IMR-90 (cell line): Measurements from ENCODE around the gene CCSER1. TPM values are rescaled to one million over a fixed set of nuclear protein-coding genes. Genes with fewer than 3 reads are reported as not detected.

Source experiments
- ATAC-seq: fragments of 200-7000 bp; cut with Tn5 transposase; 2 replicates; pipeline ENCODE4 v1.9.1; 2020; ENCODE audit warnings: low read depth, mild to moderate bottlenecking, moderate library complexity
- BruUV-seq: library from RNA; stranded (reverse); fragments of 400-500 nt; replicated peaks from 2 replicates; lab custom pipeline; 2021; lab: Mats Ljungman, UMichigan
- CTCF ChIA-PET: fragments of 300-600 bp; formaldehyde crosslinking; extraction: SDS; loops from one replicate; lab custom pipeline; 2021; ENCODE audit warnings: antibody characterized with exemption; lab: Yijun Ruan, JAX
- POLR2A ChIA-PET: fragments of 300-600 bp; sonication (Branson Sonifier 250); formaldehyde crosslinking; loops from one replicate; lab custom pipeline; 2022; ENCODE audit warnings: antibody characterized with exemption; ENCODE audit not compliant: unreplicated experiment; lab: Charles Lee
- DNase-seq: peaks from one replicate; pipeline ENCODE4 v3.0.0; 2013
- H2AFZ ChIP-seq: replicated peaks from 2 replicates; pipeline ENCODE3; 2013; ENCODE audit warnings: low read length, mild to moderate bottlenecking; ENCODE audit not compliant: poor library complexity
- H2AK5ac ChIP-seq: 2 replicates; pipeline ENCODE4 v1.6.1; 2013; ENCODE audit warnings: low read depth, low read length, inconsistent platforms
- H2AK9ac ChIP-seq: replicated peaks from 2 replicates; pipeline ENCODE3; 2013; ENCODE audit warnings: mild to moderate bottlenecking, low read depth, low read length, moderate library complexity; ENCODE audit not compliant: poor library complexity
- H2BK120ac ChIP-seq: 2 replicates; pipeline ENCODE4 v1.6.1; 2013; ENCODE audit warnings: low read depth, low read length, inconsistent platforms
- H2BK15ac ChIP-seq: 3 replicates; pipeline ENCODE4 v1.6.1; 2013; ENCODE audit warnings: low read depth, low read length, inconsistent platforms
- H2BK20ac ChIP-seq: 2 replicates; pipeline ENCODE4 v1.6.1; 2013; ENCODE audit warnings: low read depth, mild to moderate bottlenecking, inconsistent platforms, low read length, moderate library complexity
- H2BK5ac ChIP-seq: 2 replicates; pipeline ENCODE4 v1.6.1; 2013; ENCODE audit warnings: mild to moderate bottlenecking, low read depth, low read length, inconsistent platforms; ENCODE audit not compliant: poor library complexity, severe bottlenecking
- H3K14ac ChIP-seq: replicated peaks from 2 replicates; pipeline ENCODE4 v1.6.1; 2013; ENCODE audit warnings: low read depth, low read length, inconsistent platforms
- H3K18ac ChIP-seq: 2 replicates; pipeline ENCODE4 v1.6.1; 2013; ENCODE audit warnings: low read depth, low read length, control low read depth
- H3K23ac ChIP-seq: 2 replicates; pipeline ENCODE4 v1.6.1; 2013; ENCODE audit warnings: low read depth, low read length, inconsistent platforms
- H3K27ac ChIP-seq: 2 replicates; pipeline ENCODE4 v1.5.1; 2013; ENCODE audit warnings: mild to moderate bottlenecking, control low read depth, low read length; ENCODE audit not compliant: insufficient read depth
- H3K27me3 ChIP-seq: 2 replicates; pipeline ENCODE4 v1.6.1; 2013; ENCODE audit warnings: low read length; ENCODE audit not compliant: control insufficient read depth, insufficient read depth
- H3K36me3 ChIP-seq: 2 replicates; pipeline ENCODE4 v1.6.1; 2013; ENCODE audit warnings: low read length, mixed read lengths; ENCODE audit not compliant: control insufficient read depth, insufficient read depth
- H3K4ac ChIP-seq: 2 replicates; pipeline ENCODE4 v1.6.1; 2013; ENCODE audit warnings: low read depth, low read length, inconsistent platforms
- H3K4me1 ChIP-seq: 2 replicates; pipeline ENCODE4 v1.6.1; 2013; ENCODE audit warnings: low read length, mixed read lengths; ENCODE audit not compliant: control insufficient read depth, insufficient read depth
- H3K4me2 ChIP-seq: 2 replicates; pipeline ENCODE4 v1.6.1; 2013; ENCODE audit warnings: low read depth, mild to moderate bottlenecking, control low read depth, low read length, moderate library complexity
- H3K4me3 ChIP-seq: 2 replicates; pipeline ENCODE4 v1.5.1; 2013; ENCODE audit warnings: low read depth, mild to moderate bottlenecking, control low read depth, low read length, moderate library complexity; ENCODE audit not compliant: insufficient read depth
- H3K56ac ChIP-seq: 2 replicates; pipeline ENCODE4 v1.6.1; 2013; ENCODE audit warnings: low read length, inconsistent platforms; ENCODE audit not compliant: insufficient read depth; ENCODE audit errors: extremely low read depth
- H3K79me1 ChIP-seq, 2 experiments: 2 replicates each; pipeline ENCODE4 v1.6.1; 2013; ENCODE audit warnings: low read length in 2 of 2, inconsistent platforms in 1 of 2, low read depth in 1 of 2
- H3K9ac ChIP-seq: 2 replicates; pipeline ENCODE4 v1.6.1; 2013; ENCODE audit warnings: low read depth, low read length, control low read depth
- H3K9me1 ChIP-seq: 2 replicates; pipeline ENCODE4 v1.6.1; 2013; ENCODE audit warnings: low read length, inconsistent platforms; ENCODE audit not compliant: insufficient read depth
- H3K9me3 ChIP-seq: 2 replicates; pipeline ENCODE4 v1.6.1; 2013; ENCODE audit warnings: low read length; ENCODE audit not compliant: control insufficient read depth, insufficient read depth
- H4K20me1 ChIP-seq: 2 replicates; pipeline ENCODE4 v1.6.1; 2013; ENCODE audit warnings: low read length, inconsistent platforms; ENCODE audit not compliant: insufficient read depth
- H4K5ac ChIP-seq: 2 replicates; pipeline ENCODE4 v1.6.1; 2013; ENCODE audit warnings: mild to moderate bottlenecking, low read depth, low read length, control low read depth
- H4K8ac ChIP-seq, 2 experiments: 2 replicates each; pipeline ENCODE4 v1.6.1; 2013; ENCODE audit warnings: low read depth in 2 of 2, low read length in 2 of 2, control low read depth in 1 of 2, inconsistent platforms in 1 of 2
- H4K91ac ChIP-seq: 2 replicates; pipeline ENCODE4 v1.6.1; 2013; ENCODE audit warnings: low read depth, low read length, inconsistent platforms; ENCODE audit not compliant: insufficient read depth
- BHLHE40 ChIP-seq: fragments of 150-350 bp; IDR thresholded peaks from 2 replicates; pipeline ENCODE4 v1.6.1; 2016; ENCODE audit warnings: mild to moderate bottlenecking, low read depth, low read length
- CEBPB ChIP-seq: IDR thresholded peaks from 2 replicates; pipeline ENCODE4 v1.6.1; 2012; ENCODE audit warnings: low read depth, low read length, improper control_type of control experiment
- CHD1 ChIP-seq: IDR thresholded peaks from 2 replicates; pipeline ENCODE4 v1.6.1; 2012; ENCODE audit warnings: low read depth, low read length, improper control_type of control experiment
- FOS ChIP-seq: fragments of 150-350 bp; IDR thresholded peaks from 2 replicates; pipeline ENCODE4 v1.6.1; 2016; ENCODE audit warnings: low read depth, low read length
- MAFK ChIP-seq: IDR thresholded peaks from 2 replicates; pipeline ENCODE4 v1.6.1; 2012; ENCODE audit warnings: low read depth, low read length, improper control_type of control experiment
- MAZ ChIP-seq: IDR thresholded peaks from 2 replicates; pipeline ENCODE4 v1.6.1; 2012; ENCODE audit warnings: low read depth, mild to moderate bottlenecking, low read length, improper control_type of control experiment, moderate library complexity, borderline replicate concordance
- MXI1 ChIP-seq: IDR thresholded peaks from 2 replicates; pipeline ENCODE4 v1.6.1; 2012; ENCODE audit warnings: low read depth, mild to moderate bottlenecking, low read length, moderate library complexity, borderline replicate concordance
- NFE2L2 ChIP-seq: fragments of 150-350 bp; IDR thresholded peaks from 2 replicates; pipeline ENCODE4 v1.6.1; 2016; ENCODE audit warnings: low read depth, mild to moderate bottlenecking, low read length
- POLR2A ChIP-seq: IDR thresholded peaks from 2 replicates; pipeline ENCODE4 v1.6.1; 2012; ENCODE audit warnings: mild to moderate bottlenecking, low read depth, low read length
- RAD21 ChIP-seq: IDR thresholded peaks from 2 replicates; pipeline ENCODE4 v1.6.1; 2012; ENCODE audit warnings: low read length, improper control_type of control experiment
- RCOR1 ChIP-seq: IDR thresholded peaks from 2 replicates; pipeline ENCODE4 v1.6.1; 2012; ENCODE audit warnings: mild to moderate bottlenecking, low read length, improper control_type of control experiment; ENCODE audit not compliant: insufficient replicate concordance
- RFX5 ChIP-seq: IDR thresholded peaks from 2 replicates; pipeline ENCODE4 v1.8.0; 2012; ENCODE audit warnings: low read depth, mild to moderate bottlenecking, low read length, moderate library complexity
- SMC3 ChIP-seq: fragments of 150-350 bp; IDR thresholded peaks from 2 replicates; pipeline ENCODE4 v1.6.1; 2016; ENCODE audit warnings: low read depth, mild to moderate bottlenecking, antibody characterized with exemption, low read length, moderate library complexity
- WGBS, 2 experiments: methylation state at CpG; one replicate each; pipeline versions ENCODE4 v1.1.5 to v1.1.7; 2013; ENCODE audit warnings: missing lambda C conversion rate in 2 of 2; ENCODE audit not compliant: insufficient read length in 1 of 2; ENCODE audit errors: extremely low coverage in 2 of 2; 5-methylcytosine and 5-hydroxymethylcytosine counted together
- dilution Hi-C: fragments of 300-500 bp; cut with HindIII; formaldehyde crosslinking; loops from one replicate; pipeline ENCODE4 v1.14.3; 2018; ENCODE audit warnings: low sequenced_read_pairs; ENCODE audit not compliant: unreplicated experiment
- in situ Hi-C: fragments of 300-500 bp; cut with MboI; formaldehyde crosslinking; loops from 3 replicates; pipeline ENCODE4 v1.14.3; 2019; ENCODE audit warnings: low sequenced_read_pairs, inconsistent platforms, mixed read lengths
- intact Hi-C: fragments of 100-400 bp; cut with micrococcal nuclease; formaldehyde crosslinking; loops from 2 replicates; pipeline ENCODE4 v1.10.0; 2022
- polyA plus RNA-seq, 3 experiments: library from polyadenylated mRNA; depleted of rRNA; stranded (reverse); fragments of >200 nt; gene quantifications; 2 replicates each; pipeline ENCODE4 v1.2.3, GENCODE V29; 2012; ENCODE audit warnings: low replicate concordance in 1 of 3
- total RNA-seq: library from RNA; depleted of rRNA; stranded (reverse); fragments of >200 nt; gene quantifications from 2 replicates; pipeline ENCODE4 v1.2.3, GENCODE V29; 2012
- TF ChIP-seq, protein P1 (sequence below): fragments of 150-350 bp; IDR thresholded peaks from 2 replicates; pipeline ENCODE4 v1.6.1; 2017; ENCODE audit warnings: mild to moderate bottlenecking, antibody characterized with exemption, low read length, low read depth
- TF ChIP-seq, protein P2 (sequence below): fragments of 150-350 bp; IDR thresholded peaks from 2 replicates; pipeline ENCODE4 v1.6.1; 2016; ENCODE audit warnings: low read depth, mild to moderate bottlenecking, low read length, moderate library complexity, borderline replicate concordance
- TF ChIP-seq, protein P3 (sequence below): conservative IDR thresholded peaks from 2 replicates; pipeline ENCODE4 v1.5.1; 2012; ENCODE audit warnings: mild to moderate bottlenecking, low read depth, low read length, improper control_type of control experiment

The CCSER1 gene
- total and polyA plus RNA-seq, 2 of the 4 experiments (the other 2 are of a cell fraction), result not detected

DNA sequence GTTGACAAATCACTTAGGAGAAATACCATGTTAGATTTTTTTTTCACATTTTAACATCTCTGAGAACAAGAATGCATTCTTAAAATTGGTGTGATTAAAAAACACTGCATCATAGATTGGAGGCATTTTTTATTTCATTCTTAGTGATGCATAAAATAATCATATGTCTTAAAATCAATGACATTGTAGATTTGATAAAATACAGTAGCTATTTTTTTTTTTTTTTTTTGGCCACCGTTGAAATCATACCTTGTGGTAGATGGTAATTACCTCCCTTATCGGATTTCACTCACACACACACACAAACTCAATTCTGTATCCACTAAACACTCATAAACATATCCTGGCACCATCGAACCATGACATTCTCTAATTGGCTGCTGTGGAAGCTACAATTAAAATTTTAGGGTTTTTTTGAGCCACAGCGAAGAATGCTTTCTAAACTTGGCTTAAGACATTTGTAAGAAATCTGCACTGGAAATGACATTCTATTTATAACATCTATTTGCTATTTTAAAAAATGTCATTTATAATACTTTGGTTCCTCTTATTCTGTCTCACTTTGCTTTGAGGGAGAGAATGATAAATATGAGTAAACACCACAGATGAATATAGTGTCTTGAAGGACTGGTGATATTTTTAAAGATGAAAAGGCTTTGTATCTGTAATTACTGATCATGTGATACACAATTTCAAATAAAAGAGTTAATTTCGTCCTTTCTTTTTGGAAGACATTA lies 60.1 kb downstream of the CCSER1 start:
- H3K4me1 ChIP-seq, result no peaks in the 10 kb centered on the region
- H3K4me2 ChIP-seq, result no peak overlapping the region
- BruUV-seq, result no TSS peak
- POLR2A ChIA-PET, result no interaction called here
- no peaks in the 10 kb centered on the region for H3K79me1 ChIP-seq
- H3K4me3 ChIP-seq, result no peak overlapping the region
- dilution Hi-C loops (no loop called here), in situ Hi-C loops (no loop called here), intact Hi-C loops (no loop called here)
- CTCF ChIA-PET, result interaction anchor here (0.5 kb wide), 1 partner anchor 11 kb away, joined by 3 read pairs; no protein-coding TSS in a partner anchor
- no peak overlapping the region for H2AK9ac ChIP-seq
- no peaks in the 10 kb centered on the region for H3K9me1 ChIP-seq
- H2BK120ac ChIP-seq, result no peak overlapping the region
- no peaks in the 10 kb centered on the region for H3K36me3 ChIP-seq
- no peak overlapping the region for H4K5ac ChIP-seq
- H3K56ac ChIP-seq, result no peak overlapping the region
- no peak overlapping the region for H3K23ac ChIP-seq
- ATAC-seq (no peak), DNase-seq (no peak)
- no peaks in the 10 kb centered on the region for H3K9me3 ChIP-seq
- TF ChIP-seq, protein P1, sequence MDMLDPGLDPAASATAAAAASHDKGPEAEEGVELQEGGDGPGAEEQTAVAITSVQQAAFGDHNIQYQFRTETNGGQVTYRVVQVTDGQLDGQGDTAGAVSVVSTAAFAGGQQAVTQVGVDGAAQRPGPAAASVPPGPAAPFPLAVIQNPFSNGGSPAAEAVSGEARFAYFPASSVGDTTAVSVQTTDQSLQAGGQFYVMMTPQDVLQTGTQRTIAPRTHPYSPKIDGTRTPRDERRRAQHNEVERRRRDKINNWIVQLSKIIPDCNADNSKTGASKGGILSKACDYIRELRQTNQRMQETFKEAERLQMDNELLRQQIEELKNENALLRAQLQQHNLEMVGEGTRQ, result no peak
- TF ChIP-seq BHLHE40 (no peak), NFE2L2 (no peak), CHD1 (no peak), MXI1 (no peak), CEBPB (no peak), RCOR1 (no peak), RFX5 (no peak), MAFK (no peak), SMC3 (no peak), RAD21 (no peak), FOS (no peak), MAZ (no peak), POLR2A (no peak)
- TF ChIP-seq, protein P2, sequence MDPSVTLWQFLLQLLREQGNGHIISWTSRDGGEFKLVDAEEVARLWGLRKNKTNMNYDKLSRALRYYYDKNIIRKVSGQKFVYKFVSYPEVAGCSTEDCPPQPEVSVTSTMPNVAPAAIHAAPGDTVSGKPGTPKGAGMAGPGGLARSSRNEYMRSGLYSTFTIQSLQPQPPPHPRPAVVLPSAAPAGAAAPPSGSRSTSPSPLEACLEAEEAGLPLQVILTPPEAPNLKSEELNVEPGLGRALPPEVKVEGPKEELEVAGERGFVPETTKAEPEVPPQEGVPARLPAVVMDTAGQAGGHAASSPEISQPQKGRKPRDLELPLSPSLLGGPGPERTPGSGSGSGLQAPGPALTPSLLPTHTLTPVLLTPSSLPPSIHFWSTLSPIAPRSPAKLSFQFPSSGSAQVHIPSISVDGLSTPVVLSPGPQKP, result no peak
- TF ChIP-seq, protein P3, sequence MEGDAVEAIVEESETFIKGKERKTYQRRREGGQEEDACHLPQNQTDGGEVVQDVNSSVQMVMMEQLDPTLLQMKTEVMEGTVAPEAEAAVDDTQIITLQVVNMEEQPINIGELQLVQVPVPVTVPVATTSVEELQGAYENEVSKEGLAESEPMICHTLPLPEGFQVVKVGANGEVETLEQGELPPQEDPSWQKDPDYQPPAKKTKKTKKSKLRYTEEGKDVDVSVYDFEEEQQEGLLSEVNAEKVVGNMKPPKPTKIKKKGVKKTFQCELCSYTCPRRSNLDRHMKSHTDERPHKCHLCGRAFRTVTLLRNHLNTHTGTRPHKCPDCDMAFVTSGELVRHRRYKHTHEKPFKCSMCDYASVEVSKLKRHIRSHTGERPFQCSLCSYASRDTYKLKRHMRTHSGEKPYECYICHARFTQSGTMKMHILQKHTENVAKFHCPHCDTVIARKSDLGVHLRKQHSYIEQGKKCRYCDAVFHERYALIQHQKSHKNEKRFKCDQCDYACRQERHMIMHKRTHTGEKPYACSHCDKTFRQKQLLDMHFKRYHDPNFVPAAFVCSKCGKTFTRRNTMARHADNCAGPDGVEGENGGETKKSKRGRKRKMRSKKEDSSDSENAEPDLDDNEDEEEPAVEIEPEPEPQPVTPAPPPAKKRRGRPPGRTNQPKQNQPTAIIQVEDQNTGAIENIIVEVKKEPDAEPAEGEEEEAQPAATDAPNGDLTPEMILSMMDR, result no peak
- no peaks in the 10 kb centered on the region for H3K27me3 ChIP-seq
- H2BK15ac ChIP-seq, result no peak overlapping the region
- H3K4ac ChIP-seq, result no peak overlapping the region
- no peak overlapping the region for H3K18ac ChIP-seq
- H4K20me1 ChIP-seq, result no peaks in the 10 kb centered on the region
- H2AK5ac ChIP-seq, result no peak overlapping the region
- H2BK5ac ChIP-seq, result no peak overlapping the region
- no CpG with 5 or more reads among the region's 5 CpGs for WGBS, 2 experiments
- no peak overlapping the region for H3K14ac ChIP-seq
- H2BK20ac ChIP-seq, result no peak overlapping the region
- H3K27ac ChIP-seq, result no peak overlapping the region
- no peak overlapping the region for H4K8ac ChIP-seq
- H3K9ac ChIP-seq, result no peak overlapping the region
- H2AFZ ChIP-seq, result no peak overlapping the region
- H4K91ac ChIP-seq, result no peak overlapping the region
